H1 (cell line): ENCODE data around the gene POGK. TPM values are rescaled to one million over a fixed set of nuclear protein-coding genes. Genes with fewer than 3 reads are reported as not detected.

ENCODE experiments used
- BACH1 ChIP-seq: IDR thresholded peaks from 2 replicates; pipeline ENCODE4 v1.6.1; 2012; ENCODE audit warnings: low read length, improper control_type of control experiment
- BRCA1 ChIP-seq: IDR thresholded peaks from 2 replicates; pipeline ENCODE4 v1.6.1; 2012; ENCODE audit warnings: low read depth, low read length, improper control_type of control experiment
- EZH2 ChIP-seq: fragments of 200-600 bp; sonication (generic); IDR thresholded peaks from 2 replicates; pipeline ENCODE4 v1.7.1; 2012; ENCODE audit warnings: low read depth, mild to moderate bottlenecking, moderate library complexity, low read length, inconsistent platforms; ENCODE audit not compliant: severe bottlenecking
- POLR2AphosphoS5 ChIP-seq: IDR thresholded peaks from 2 replicates; pipeline ENCODE4 v1.6.1; 2011; ENCODE audit warnings: low read depth, low read length
- ZNF274 ChIP-seq: IDR thresholded peaks from 2 replicates; pipeline ENCODE4 v1.7.0; 2012; ENCODE audit warnings: low read length, borderline replicate concordance; ENCODE audit errors: extremely low read depth
- polyA plus RNA-seq, 7 experiments: library from polyadenylated mRNA; depleted of rRNA in 3 of 7; stranded (reverse) in 5 of 7; unstranded in 2 of 7; fragments of >200 nt in 5 of 7; fragments of 200-250 nt in 2 of 7; gene quantifications; 1 replicate in 5 of 7; 2 replicates in 1 of 7; 4 replicates in 1 of 7; pipeline versions ENCODE4 v1.2.1 to v1.2.3, GENCODE V29; 2011 to 2013; ENCODE audit warnings: missing spikeins in 2 of 7, mixed read lengths in 2 of 7
- total RNA-seq: library from RNA; stranded (reverse); fragmentation: NEBNext Ultra II Directional; extraction: Animal tissue kit (Norgen Biotek cat#: 25700); gene quantifications from 2 replicates; pipeline ENCODE4 v1.2.1, GENCODE V29; 2021

The POGK gene
- total and polyA plus RNA-seq, 2 of the 8 experiments (the other 6 are each of a cell fraction or from before 2014, with no cell fraction given), result 16.9 to 40.3 TPM

GRCh38 chr1:166900987-166901386 lies 61.7 kb downstream of the POGK start (continued):
- TF ChIP-seq BRCA1 (no peak), EZH2 (no peak), BACH1 (no peak), POLR2AphosphoS5 (no peak), ZNF274 (no peak)
